ENCODE results near the gene CNTNAP4. TPM values are rescaled to one million over a fixed set of nuclear protein-coding genes. Genes with fewer than 3 reads are reported as not detected.

The CNTNAP4 gene
- total RNA-seq, 1 donor from 2014 or later: 1.2 TPM

DNA sequence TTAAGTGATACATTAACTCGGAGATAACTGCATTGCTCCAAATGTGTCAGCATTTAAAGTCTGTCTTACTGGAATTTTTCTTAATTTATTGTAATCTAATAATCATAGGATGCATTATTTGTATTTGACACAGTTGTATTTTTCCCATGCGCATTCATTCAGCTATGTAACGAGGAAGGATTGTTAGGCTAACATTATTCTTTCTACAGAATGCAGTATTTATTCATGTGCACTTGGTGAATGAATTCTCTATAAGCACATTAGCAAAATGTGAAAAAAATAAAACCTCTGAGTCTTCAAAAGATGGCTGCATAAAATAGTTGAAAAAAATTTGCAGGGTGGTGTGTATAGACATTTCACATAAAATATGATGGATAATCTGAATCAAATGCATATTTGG, 168.6 kb downstream of the CNTNAP4 start:
- H3K27me3 Mint-ChIP-seq (ENCODE audit: unreplicated experiment): no peaks in the 10 kb centered on the region
- H3K4me1 Mint-ChIP-seq (ENCODE audit: low read depth, unreplicated experiment): no peaks in the 10 kb centered on the region
- no peaks in the 10 kb centered on the region for H3K9me3 Mint-ChIP-seq (ENCODE audit: unreplicated experiment)
- H3K36me3 Mint-ChIP-seq (ENCODE audit: unreplicated experiment): no peaks in the 10 kb centered on the region
- no peak overlapping the region for H3K4me3 Mint-ChIP-seq (ENCODE audit: unreplicated experiment)
- no peak for TF ChIP-seq CTCF (IDR thresholded peaks at IDR 0.05; ENCODE audit: partially characterized antibody, unreplicated experiment)
- no peak for DNase-seq
- no peak overlapping the region for H3K27ac Mint-ChIP-seq (ENCODE audit: unreplicated experiment)

DNA sequence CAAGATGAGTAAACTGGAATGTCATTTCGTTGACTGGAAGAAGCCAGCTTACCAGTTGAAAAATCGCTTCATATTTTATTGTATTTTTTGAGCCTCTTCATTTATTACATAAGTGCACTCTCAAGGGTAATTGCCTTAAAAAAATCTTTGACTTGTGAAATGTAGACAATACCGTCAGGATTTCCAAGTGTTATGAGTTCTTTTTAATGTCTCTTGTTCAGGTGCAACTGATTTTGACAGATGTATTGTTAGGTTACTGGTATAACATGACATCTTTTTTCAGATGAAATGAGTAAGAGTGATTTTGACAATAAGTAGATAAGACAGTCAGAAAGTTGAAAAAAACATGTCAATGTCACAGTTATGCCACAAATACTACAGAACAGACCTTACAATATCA, 169.1 kb downstream of the CNTNAP4 start:
- Mint-ChIP-seq H3K4me3 (ENCODE audit: unreplicated experiment) (no peak overlapping the region), H3K4me1 (ENCODE audit: low read depth, unreplicated experiment) (no peaks in the 10 kb centered on the region), H3K27ac (ENCODE audit: unreplicated experiment) (no peak overlapping the region), H3K36me3 (ENCODE audit: unreplicated experiment) (no peaks in the 10 kb centered on the region), H3K9me3 (ENCODE audit: unreplicated experiment) (no peaks in the 10 kb centered on the region), H3K27me3 (ENCODE audit: unreplicated experiment) (no peaks in the 10 kb centered on the region)
- TF ChIP-seq CTCF (IDR thresholded peaks at IDR 0.05; ENCODE audit: partially characterized antibody, unreplicated experiment): no peak
- DNase-seq: no peak

GRCh38 chr16:76450890-76451289, 173.7 kb downstream of the CNTNAP4 start:
- no peak for TF ChIP-seq CTCF (IDR thresholded peaks at IDR 0.05; ENCODE audit: partially characterized antibody, unreplicated experiment)

GRCh38 chr16:76455257-76455656, 178.1 kb downstream of the CNTNAP4 start:
- Mint-ChIP-seq H3K9me3 (ENCODE audit: unreplicated experiment) (no peaks in the 10 kb centered on the region), H3K27ac (ENCODE audit: unreplicated experiment) (no peak overlapping the region), H3K27me3 (ENCODE audit: unreplicated experiment) (no peaks in the 10 kb centered on the region), H3K36me3 (ENCODE audit: unreplicated experiment) (no peaks in the 10 kb centered on the region), H3K4me1 (ENCODE audit: low read depth, unreplicated experiment) (no peaks in the 10 kb centered on the region), H3K4me3 (ENCODE audit: unreplicated experiment) (no peak overlapping the region)
- TF ChIP-seq CTCF (IDR thresholded peaks at IDR 0.05; ENCODE audit: partially characterized antibody, unreplicated experiment): no peak
- DNase-seq: no peak

More at GRCh38 chr16:76450890-76451289, 173.7 kb downstream of the CNTNAP4 start:
- H3K4me1 Mint-ChIP-seq (ENCODE audit: low read depth, unreplicated experiment): no peaks in the 10 kb centered on the region
- no peak overlapping the region for H3K4me3 Mint-ChIP-seq (ENCODE audit: unreplicated experiment)
- H3K36me3 Mint-ChIP-seq (ENCODE audit: unreplicated experiment): no peaks in the 10 kb centered on the region
- H3K9me3 Mint-ChIP-seq (ENCODE audit: unreplicated experiment): no peaks in the 10 kb centered on the region
- no peak overlapping the region for H3K27ac Mint-ChIP-seq (ENCODE audit: unreplicated experiment)
- no peaks in the 10 kb centered on the region for H3K27me3 Mint-ChIP-seq (ENCODE audit: unreplicated experiment)
- DNase-seq: no peak

GRCh38 chr16:76456016-76456415, 178.8 kb downstream of the CNTNAP4 start:
- H3K4me1 Mint-ChIP-seq (ENCODE audit: low read depth, unreplicated experiment): no peaks in the 10 kb centered on the region
- no peaks in the 10 kb centered on the region for H3K36me3 Mint-ChIP-seq (ENCODE audit: unreplicated experiment)
- TF ChIP-seq CTCF (IDR thresholded peaks at IDR 0.05; ENCODE audit: partially characterized antibody, unreplicated experiment): no peak
- no peaks in the 10 kb centered on the region for H3K9me3 Mint-ChIP-seq (ENCODE audit: unreplicated experiment)
- H3K4me3 Mint-ChIP-seq (ENCODE audit: unreplicated experiment): no peak overlapping the region
- DNase-seq: no peak
- H3K27me3 Mint-ChIP-seq (ENCODE audit: unreplicated experiment): no peaks in the 10 kb centered on the region
- H3K27ac Mint-ChIP-seq (ENCODE audit: unreplicated experiment): no peak overlapping the region

Data from glutamatergic neuron (in vitro differentiated cells).